SH-SY5Y (cell line): ENCODE results near the gene PAPOLG.

Experiments used
- GATA2 ChIP-seq: IDR thresholded peaks from 2 replicates; pipeline ENCODE4 v1.6.1; 2011; ENCODE audit warnings: mild to moderate bottlenecking, low read depth, low read length
- GATA3 ChIP-seq: IDR thresholded peaks from 2 replicates; pipeline ENCODE4 v1.6.1; 2011; ENCODE audit warnings: low read depth, mild to moderate bottlenecking, low read length, moderate library complexity

GRCh38 chr2:60742419-60742818 lies 13.6 kb upstream of the PAPOLG start:
- TF ChIP-seq GATA2 (no peak), GATA3 (no peak)
